K562 (cell line): ENCODE data around the gene FAM78A. TPM values are rescaled to one million over a fixed set of nuclear protein-coding genes. Genes with fewer than 3 reads are reported as not detected.

Source experiments
- ATAC-seq: fragments of 200-7000 bp; cut with Tn5 transposase; 3 replicates; pipeline ENCODE4 v1.9.1; 2020; ENCODE audit warnings: moderate library complexity
- BruUV-seq: library from RNA; stranded (reverse); fragments of 400-500 nt; replicated peaks from 2 replicates; lab custom pipeline; 2021; lab: Mats Ljungman, UMichigan
- CTCF ChIA-PET: fragments of 300-600 bp; formaldehyde crosslinking; extraction: SDS; loops from one replicate; lab custom pipeline; 2021; ENCODE audit warnings: low intra/inter-chr PET ratio; lab: Yijun Ruan, JAX
- POLR2A ChIA-PET: fragments of 300-600, 350-650 bp; sonication (Branson Sonifier 250); formaldehyde crosslinking; extraction: SDS; loops from one replicate; lab custom pipeline; 2021; ENCODE audit warnings: antibody characterized with exemption, inconsistent platforms; lab: Yijun Ruan, JAX
- DNase-seq, 4 experiments: peaks; one replicate each; pipeline versions ENCODE4 v3.0.0 to v3.0.0-alpha.2; 2011 to 2018; ENCODE audit warnings: low spot score in 3 of 4, mixed read lengths in 3 of 4; ENCODE audit errors: extremely low read depth in 1 of 4
- FAIRE-seq: peaks from 2 replicates; lab custom pipeline; 2011; peaks lifted over from hg19 to GRCh38; lab: Jason Lieb, UNC
- H2AFZ ChIP-seq: 2 replicates; pipeline ENCODE4 v1.6.0; 2011; ENCODE audit warnings: low read depth, low read length, control low read depth, inconsistent platforms
- H3K27ac ChIP-seq: fragments of 200-600 bp; 3 replicates; pipeline ENCODE4 v1.8.0; 2011; ENCODE audit warnings: low read depth, mild to moderate bottlenecking, control low read depth, inconsistent platforms, low read length, moderate library complexity, mixed read lengths; ENCODE audit errors: extremely low read depth
- H3K27me3 ChIP-seq, 2 experiments: fragments of 300-600 bp in 1 of 2; 2 replicates in 1 of 2; 3 replicates in 1 of 2; pipeline versions ENCODE4 v1.6.0 to v1.8.0; 2011; ENCODE audit warnings: inconsistent platforms in 2 of 2, low read length in 2 of 2, mild to moderate bottlenecking in 1 of 2, mixed read lengths in 1 of 2, moderate library complexity in 1 of 2; ENCODE audit not compliant: control insufficient read depth in 2 of 2, insufficient read depth in 2 of 2
- H3K36me3 ChIP-seq: fragments of 300-600 bp; 3 replicates; pipeline ENCODE4 v1.8.0; 2011; ENCODE audit warnings: mild to moderate bottlenecking, low read length, inconsistent platforms; ENCODE audit not compliant: control insufficient read depth, insufficient read depth
- H3K4me1 ChIP-seq, 2 experiments: fragments of 200-600 bp in 1 of 2; replicated peaks in 1 of 2; 2 replicates in 1 of 2; 3 replicates in 1 of 2; pipeline versions ENCODE4 v1.5.1 to v1.8.0; 2011; ENCODE audit warnings: inconsistent platforms in 2 of 2, low read length in 2 of 2, mild to moderate bottlenecking in 1 of 2, mixed read lengths in 1 of 2, moderate library complexity in 1 of 2; ENCODE audit not compliant: control insufficient read depth in 2 of 2, insufficient read depth in 2 of 2
- H3K4me2 ChIP-seq: 2 replicates; pipeline ENCODE4 v1.6.1; 2011; ENCODE audit warnings: low read length, control low read depth, inconsistent platforms, mixed read lengths; ENCODE audit not compliant: insufficient read depth
- H3K4me3 ChIP-seq: fragments of 200-600 bp; sonication (generic), shearing (Covaris generic); 2 replicates; pipeline ENCODE4 v1.5.1; 2016; ENCODE audit warnings: control low read depth, inconsistent platforms
- H3K79me2 ChIP-seq: fragments of 200-600 bp; 3 replicates; pipeline ENCODE4 v1.8.0; 2011; ENCODE audit warnings: low read length, inconsistent platforms; ENCODE audit not compliant: control insufficient read depth, insufficient read depth
- H3K9ac ChIP-seq, 2 experiments: 2 replicates each; pipeline versions ENCODE4 v1.6.0 to v1.6.1; 2011; ENCODE audit warnings: low read depth in 2 of 2, low read length in 2 of 2, control low read depth in 1 of 2, inconsistent platforms in 1 of 2, mild to moderate bottlenecking in 1 of 2, mixed read lengths in 1 of 2; ENCODE audit not compliant: insufficient read depth in 1 of 2
- H3K9me1 ChIP-seq: one replicate; pipeline ENCODE4 v1.6.0; 2011; ENCODE audit warnings: inconsistent platforms, mild to moderate bottlenecking, low read length, moderate library complexity; ENCODE audit not compliant: control insufficient read depth, insufficient read depth
- H3K9me3 ChIP-seq: replicated peaks from 2 replicates; pipeline ENCODE4 v1.5.1; 2011; ENCODE audit warnings: low read depth, low read length, inconsistent platforms; ENCODE audit not compliant: control insufficient read depth, insufficient read depth
- H4K20me1 ChIP-seq: replicated peaks from 2 replicates; pipeline ENCODE4 v1.6.1; 2011; ENCODE audit warnings: low read length, inconsistent platforms, mixed read lengths; ENCODE audit not compliant: control insufficient read depth, insufficient read depth
- E2F1 ChIP-seq: sonication (generic); formaldehyde crosslinking; IDR thresholded peaks from 2 replicates; pipeline ENCODE4 v1.8.1; 2023; ENCODE audit warnings: mild to moderate bottlenecking, missing genetic modification reagents, moderate library complexity
- FIP1L1 ChIP-seq: fragments of 200-400 bp; formaldehyde crosslinking; IDR thresholded peaks from 2 replicates; pipeline ENCODE4 v1.6.1; 2018; ENCODE audit warnings: mild to moderate bottlenecking, low read depth, low read length; ENCODE audit not compliant: poor library complexity, severe bottlenecking
- ID3 ChIP-seq, 2 experiments: fragments of 250-450 bp in 1 of 2; fragments of 450-650 bp in 1 of 2; sonication (Bioruptor Pico) in 1 of 2; IDR thresholded peaks; 2 replicates each; pipeline versions ENCODE4 v1.6.1 to v1.8.0; 2016 to 2021; ENCODE audit warnings: mild to moderate bottlenecking in 2 of 2, moderate library complexity in 2 of 2, missing compliant biosample characterization in 1 of 2, missing genetic modification characterization in 1 of 2
- POLR2A ChIP-seq: fragments of 450-650 bp; conservative IDR thresholded peaks from 2 replicates; pipeline ENCODE4 v1.6.1; 2016
- ZFP1 ChIP-seq: fragments of 450-650 bp; formaldehyde crosslinking; IDR thresholded peaks from 2 replicates; pipeline ENCODE4 v1.4.0; 2020; ENCODE audit warnings: mild to moderate bottlenecking, mixed read lengths
- ZNF609 ChIP-seq: sonication (generic); formaldehyde crosslinking; IDR thresholded peaks from 2 replicates; pipeline ENCODE4 v1.8.1; 2023; ENCODE audit warnings: missing genetic modification reagents, mild to moderate bottlenecking, borderline replicate concordance
- ZNF696 ChIP-seq: fragments of 250-450 bp; sonication (Bioruptor Pico); conservative IDR thresholded peaks from 2 replicates; pipeline ENCODE4 v1.4.0; 2020; ENCODE audit warnings: mild to moderate bottlenecking, moderate library complexity
- WGBS: fragments of 100-300 bp; shearing (Covaris generic); methylation state at CpG from one replicate; pipeline ENCODE4 v1.1.6; 2016; ENCODE audit warnings: low coverage, mixed read lengths; ENCODE audit not compliant: insufficient coverage; ENCODE audit errors: missing lambda C conversion rate; 5-methylcytosine and 5-hydroxymethylcytosine counted together
- in situ Hi-C: fragments of 300-500 bp; cut with MboI; formaldehyde crosslinking; loops from 4 replicates; pipeline ENCODE4 v1.15.0; 2018; ENCODE audit warnings: inconsistent platforms, mixed read lengths
- intact Hi-C: fragments of 100-400 bp; cut with micrococcal nuclease; formaldehyde crosslinking; loops from 2 replicates; pipeline ENCODE4 v1.14.2; 2022
- polyA plus RNA-seq, 8 experiments: library from polyadenylated mRNA; depleted of rRNA in 4 of 8; stranded (reverse) in 5 of 8; unstranded in 3 of 8; fragments of >200 nt; fragmentation: Nextera tagmentation in 2 of 8; fragmentation: Illumina TruSeq in 1 of 8; extraction: Ambion mirVana in 2 of 8; extraction: Trizol in 1 of 8; gene quantifications; 2 replicates each; pipeline versions ENCODE4 v1.2.1 to v1.2.3, GENCODE V29; 2011 to 2014; ENCODE audit warnings: inconsistent platforms in 1 of 8, missing spikeins in 1 of 8
- total RNA-seq, 7 experiments: library from RNA; depleted of rRNA in 6 of 7; stranded (reverse); fragments of >200 nt in 6 of 7; fragmentation: Illumina TruSeq in 2 of 7; extraction: Trizol in 2 of 7; gene quantifications; 2 replicates each; pipeline versions ENCODE4 v1.2.1 to v1.2.3, GENCODE V29; 2011 to 2021; ENCODE audit warnings: low replicate concordance in 1 of 7
- TF ChIP-seq, protein P1 (sequence below), 2 experiments: fragments of 450-650 bp in 1 of 2; sonication (generic) in 1 of 2; formaldehyde crosslinking; conservative IDR thresholded peaks; 2 replicates each; pipeline versions ENCODE4 v1.4.0 to v1.8.1; 2020 to 2022; ENCODE audit warnings: mild to moderate bottlenecking in 1 of 2, missing genetic modification reagents in 1 of 2

The FAM78A gene
- total and polyA plus RNA-seq, 9 of the 15 experiments (the other 6 are each of a cell fraction or from before 2014, with no cell fraction given): 0.56 to 103 (median 55.2) TPM

- Histone ChIP-seq H3K9ac (no peak overlapping the region; a peak in 1 of 4 replicates), H3K79me2 (no peaks in the 10 kb centered on the region), H3K27ac (no peak overlapping the region), H3K9me3 (no peaks in the 10 kb centered on the region), H4K20me1 (no peaks in the 10 kb centered on the region), H3K27me3 (no peaks in the 10 kb centered on the region), H3K4me2 (no peak overlapping the region), H3K36me3 (peaks cover 87% of the 10 kb centered on the region), H3K4me1 (peaks cover 0 to 16% of the 10 kb centered on the region in 2 experiments; a peak in 3 of 5 replicates), H3K4me3 (no peak overlapping the region), H3K9me1 (peaks cover 4% of the 10 kb centered on the region), H2AFZ (no peak overlapping the region)
- intact Hi-C loops: no loop called here
- in situ Hi-C loops: loop anchor here (10.0 kb wide), 1 partner anchor 120 kb away; no protein-coding TSS in a partner anchor
- CTCF ChIA-PET: interaction anchor here (0.6 kb wide), 1 partner anchor 444 kb away, joined by 3 read pairs; no protein-coding TSS in a partner anchor
- no TSS peak for BruUV-seq
- POLR2A ChIA-PET: interaction anchor here (0.6 to 11.5 kb wide), 15 partner anchors 7 to 390 kb away, joined by 3 to 156 read pairs (median 4); no protein-coding TSS in a partner anchor
- 79% methylated on average over 4 of the region's 4 CpGs for WGBS
- DNase-seq: no peak
- ATAC-seq: no peak
- no peak for FAIRE-seq
- TF ChIP-seq E2F1 (CRISPR knock-in tag): peak; percentile 4; the same call in 1 of the 2 replicates
- TF ChIP-seq POLR2A: no peak
- TF ChIP-seq, protein P1, sequence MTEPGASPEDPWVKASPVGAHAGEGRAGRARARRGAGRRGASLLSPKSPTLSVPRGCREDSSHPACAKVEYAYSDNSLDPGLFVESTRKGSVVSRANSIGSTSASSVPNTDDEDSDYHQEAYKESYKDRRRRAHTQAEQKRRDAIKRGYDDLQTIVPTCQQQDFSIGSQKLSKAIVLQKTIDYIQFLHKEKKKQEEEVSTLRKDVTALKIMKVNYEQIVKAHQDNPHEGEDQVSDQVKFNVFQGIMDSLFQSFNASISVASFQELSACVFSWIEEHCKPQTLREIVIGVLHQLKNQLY (CRISPR knock-in tag; conservative IDR thresholded peaks at IDR 0.05): peak in 1 of 2 experiments; percentile 81; a peak in 1 of 4 replicates
- TF ChIP-seq FIP1L1: no peak
- no peak for TF ChIP-seq ZNF696
- TF ChIP-seq ZFP1: no peak
- no peak for TF ChIP-seq ZNF609 (CRISPR knock-in tag)
- no peak for TF ChIP-seq ID3 (CRISPR knock-in tag; IDR thresholded peaks at IDR 0.05)
- TF ChIP-seq ID3 (tag; IDR thresholded peaks at IDR 0.05): no peak
Measured at GRCh38 chr9:131214876-131215275, 61.4 kb downstream of the FAM78A start.
